ENCODE results near the gene PRX. TPM values are rescaled to one million over a fixed set of nuclear protein-coding genes. Genes with fewer than 3 reads are reported as not detected.
"Not testable (repeated sequence)": the region's sequence is repeated elsewhere in the genome, so short reads cannot be mapped to it uniquely, and the experiment has no call there.

PRX gene
- total RNA-seq, 2 donors from 2014 or later: 1.4 to 1.7 TPM

GRCh38 chr19:40431698-40432097 lies 18.5 kb upstream of the PRX start:
- Histone ChIP-seq H3K9ac (ENCODE audit: low read depth in 2 of 2, low read length in 2 of 2) (no peak overlapping the region), H3K4me1 (peaks cover 3% of the 10 kb centered on the region), H3K4me3 (no peak overlapping the region), H3K27ac (no peak overlapping the region), H3K36me3 (no peaks in the 10 kb centered on the region), H3K27me3 (no peaks in the 10 kb centered on the region), H3K9me3 (no peaks in the 10 kb centered on the region)
- TF ChIP-seq CTCF (IDR thresholded peaks at IDR 0.05): no peak
- intact Hi-C loops (cut with DNase I): no loop called here
- DNase-seq: no peak

- DNase-seq; H3K27me3 ChIP-seq; intact Hi-C loops (cut with DNase I); H3K4me3 ChIP-seq; H3K9ac ChIP-seq (ENCODE audit: low read depth in 2 of 2, low read length in 2 of 2); H3K9me3 ChIP-seq; H3K36me3 ChIP-seq; H3K27ac ChIP-seq; H3K4me1 ChIP-seq: not testable (repeated sequence)
Observed at GRCh38 chr19:40430242-40430641, 17.1 kb upstream of the PRX start.

- H3K9me3 ChIP-seq; H3K27ac ChIP-seq; H3K27me3 ChIP-seq; H3K9ac ChIP-seq (ENCODE audit: low read depth in 2 of 2, low read length in 2 of 2); H3K4me1 ChIP-seq; H3K36me3 ChIP-seq; intact Hi-C loops (cut with DNase I); DNase-seq; H3K4me3 ChIP-seq: not testable (repeated sequence)
Observed at GRCh38 chr19:40428197-40428596, 15.0 kb upstream of the PRX start.

GRCh38 chr19:40425450-40426287 lies 12.5 kb upstream of the PRX start, which contains the start of gene SERTAD1:
Gene SERTAD1 (minus strand): TSS chr19:40425992. CDS start chr19:40423546, 2,446 bp downstream.
- H3K27ac ChIP-seq: peak within 1 kb of the TSS; percentile 97
- H3K4me3 ChIP-seq: peak within 1 kb of the TSS; percentile 86
- no peaks in the 10 kb centered on the region for H3K27me3 ChIP-seq
- H3K36me3 ChIP-seq: no peaks in the 10 kb centered on the region
- H3K4me1 ChIP-seq: peaks cover 4% of the 10 kb centered on the region
- H3K9ac ChIP-seq (ENCODE audit: low read depth in 2 of 2, low read length in 2 of 2): peak within 1 kb of the TSS; percentile 91 to 97
- peak; percentile 100 for DNase-seq
- no peaks in the 10 kb centered on the region for H3K9me3 ChIP-seq
- intact Hi-C loops (cut with DNase I): no loop called here
- peak; percentile 74 for TF ChIP-seq CTCF (IDR thresholded peaks at IDR 0.05)

DNA sequence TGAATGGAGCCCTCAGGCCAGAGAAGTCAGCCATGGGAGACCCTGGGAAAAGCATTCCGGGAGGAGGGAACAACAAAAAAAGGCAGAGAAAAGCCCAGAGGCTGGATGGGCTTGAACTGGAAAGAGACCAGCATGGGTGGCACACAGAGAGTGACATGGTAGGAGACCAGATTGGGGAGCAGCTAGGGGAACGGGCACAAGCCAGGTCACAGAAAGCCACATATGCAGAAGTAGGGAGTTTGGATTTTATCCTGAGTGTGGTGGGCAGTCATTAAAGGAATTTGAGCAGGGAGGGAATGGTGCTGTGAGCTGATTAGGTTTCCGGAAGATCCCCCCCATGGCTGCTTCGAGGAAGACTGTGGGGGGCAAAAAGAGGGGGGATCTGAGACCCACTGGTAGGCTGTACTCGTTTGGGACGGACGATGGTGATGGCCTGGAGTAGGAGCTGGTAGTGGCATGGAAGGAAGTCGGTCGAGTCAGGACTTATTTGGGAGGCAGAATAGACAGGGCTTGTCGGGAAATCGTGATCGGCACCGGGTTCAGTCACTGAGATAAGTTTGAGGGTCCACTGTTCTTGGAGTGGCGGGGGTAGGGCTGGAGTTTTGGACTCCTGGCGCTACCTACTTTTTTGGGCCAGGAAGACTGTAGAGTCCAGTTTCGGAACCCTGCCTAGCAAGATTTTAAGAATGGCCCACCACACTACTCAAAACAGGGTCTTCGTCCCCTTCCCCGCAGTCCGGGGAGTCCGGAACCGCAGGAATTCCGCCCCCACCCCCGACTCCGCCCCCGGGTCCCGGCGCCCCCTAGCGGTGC lies 11.7 kb upstream of the PRX start:
- peak overlapping the region; percentile 91 to 97 for H3K9ac ChIP-seq (ENCODE audit: low read depth in 2 of 2, low read length in 2 of 2)
- H3K4me3 ChIP-seq: peak overlapping the region; percentile 86
- peaks cover 4% of the 10 kb centered on the region for H3K4me1 ChIP-seq
- TF ChIP-seq CTCF (IDR thresholded peaks at IDR 0.05): no peak
- H3K27ac ChIP-seq: peak overlapping the region; percentile 97
- no peaks in the 10 kb centered on the region for H3K9me3 ChIP-seq
- H3K36me3 ChIP-seq: no peaks in the 10 kb centered on the region
- no peaks in the 10 kb centered on the region for H3K27me3 ChIP-seq
- intact Hi-C loops (cut with DNase I): no loop called here
- DNase-seq: peak; percentile 75

GRCh38 chr19:40423938-40424337 lies 10.8 kb upstream of the PRX start:
- no peak overlapping the region for H3K9ac ChIP-seq (ENCODE audit: low read depth in 2 of 2, low read length in 2 of 2)
- H3K36me3 ChIP-seq: no peaks in the 10 kb centered on the region
- no peaks in the 10 kb centered on the region for H3K27me3 ChIP-seq
- H3K27ac ChIP-seq: peak overlapping the region; percentile 97
- H3K9me3 ChIP-seq: no peaks in the 10 kb centered on the region
- intact Hi-C loops (cut with DNase I): no loop called here
- DNase-seq: no peak
- TF ChIP-seq CTCF (IDR thresholded peaks at IDR 0.05): no peak
- H3K4me3 ChIP-seq: peak overlapping the region; percentile 86
- peaks cover 4% of the 10 kb centered on the region for H3K4me1 ChIP-seq

Measured in colonic mucosa (tissue), 4 donors.